DMS79 (cell line): ENCODE results near the gene DELE1.
"Not testable (repeated sequence)": the region's sequence is repeated elsewhere in the genome, so short reads cannot be mapped to it uniquely, and the experiment has no call there.

Source experiments
- DNase-seq: peaks from one replicate; lab custom pipeline; 2025; lab: John Stamatoyannopoulos, UW

Gene DELE1

DNA sequence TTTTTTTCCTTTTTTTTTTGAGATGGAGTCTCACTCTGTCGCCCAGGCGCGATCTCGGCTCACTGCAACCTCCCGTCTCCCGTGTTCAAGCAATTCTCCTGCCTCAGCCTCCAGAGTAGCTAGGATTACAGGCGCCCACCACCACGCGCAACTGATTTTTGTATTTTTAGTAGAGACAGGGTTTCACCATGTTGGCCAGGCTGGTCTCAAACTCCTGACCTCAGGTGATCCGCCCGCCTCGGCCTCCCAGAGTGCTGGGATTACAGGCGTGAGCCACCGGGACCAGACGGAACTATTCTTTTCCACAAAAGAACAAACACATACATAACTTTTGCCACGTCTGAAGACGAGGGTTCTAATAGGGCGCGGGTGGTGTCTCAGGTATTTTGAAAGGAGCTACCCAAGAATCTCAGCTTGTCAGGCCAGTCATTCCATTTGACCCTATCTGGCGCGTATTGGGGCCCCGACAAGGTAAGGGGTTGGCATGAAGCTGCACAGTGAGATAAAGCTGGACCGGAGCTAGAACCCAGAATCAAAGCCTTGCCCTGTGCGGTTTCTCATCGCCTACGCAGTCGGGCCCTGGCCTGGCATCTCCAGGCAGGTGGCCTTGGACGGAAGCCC lies 734 bp upstream of the DELE1 start:
- DNase-seq: not testable (repeated sequence)

GRCh38 chr5:141926434-141926833 lies 2.8 kb downstream of the DELE1 start:
- DNase-seq: no peak

DNA sequence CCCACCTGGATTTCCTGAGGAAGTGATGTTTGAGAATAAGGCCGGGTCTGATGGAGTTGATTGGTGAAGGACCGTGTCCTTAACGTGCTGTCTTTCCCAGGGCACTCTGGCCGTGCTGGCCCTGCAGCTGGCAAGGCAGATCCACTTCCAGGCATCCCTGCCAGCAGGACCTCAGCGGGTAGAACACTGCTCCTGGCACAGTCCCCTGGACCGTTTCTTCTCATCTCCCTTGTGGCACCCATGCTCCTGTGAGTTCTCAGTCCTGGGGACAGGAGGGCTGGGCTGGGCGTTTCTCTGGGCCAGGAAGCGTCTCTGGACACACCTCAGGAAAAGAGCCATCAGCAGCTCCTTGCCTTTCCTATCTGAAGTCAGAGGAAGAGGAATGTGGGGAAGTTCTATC lies 4.4 kb downstream of the DELE1 start:
- DNase-seq: no peak

DNA sequence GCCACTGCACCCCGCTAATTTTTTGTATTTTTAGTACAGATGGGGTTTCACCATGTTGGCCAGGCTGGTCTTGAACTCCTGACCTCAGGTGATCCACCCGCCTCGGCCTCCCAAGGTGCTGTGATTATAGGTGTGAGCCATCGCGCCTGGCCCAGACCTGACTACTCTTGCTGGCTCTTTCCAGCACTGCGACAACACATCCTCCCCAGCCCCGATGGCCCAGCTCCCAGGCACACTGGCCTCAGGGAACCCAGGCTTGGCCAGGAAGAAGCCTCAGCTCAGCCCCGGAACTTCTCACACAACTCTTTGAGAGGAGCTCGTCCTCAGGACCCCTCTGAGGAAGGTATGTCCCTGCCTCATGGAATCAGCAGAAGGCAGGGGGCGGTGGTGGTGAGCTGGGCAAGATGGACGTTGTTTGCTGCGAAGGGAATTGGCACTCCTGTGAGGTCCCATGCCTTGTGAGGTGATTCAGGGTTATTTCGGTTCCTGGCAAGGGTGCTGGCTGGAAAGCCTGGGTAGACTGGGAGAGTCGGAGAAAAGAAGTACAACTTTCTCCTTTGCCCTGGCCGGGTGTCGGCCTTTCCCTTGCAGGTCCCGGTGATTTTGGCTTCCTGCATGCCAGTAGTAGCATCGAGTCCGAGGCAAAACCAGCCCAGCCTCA lies 5.9 kb downstream of the DELE1 start:
- DNase-seq: no peak

- no peak for DNase-seq
These were observed 8.0 kb downstream of the DELE1 start for GRCh38 chr5:141931694-141932093.

DNA sequence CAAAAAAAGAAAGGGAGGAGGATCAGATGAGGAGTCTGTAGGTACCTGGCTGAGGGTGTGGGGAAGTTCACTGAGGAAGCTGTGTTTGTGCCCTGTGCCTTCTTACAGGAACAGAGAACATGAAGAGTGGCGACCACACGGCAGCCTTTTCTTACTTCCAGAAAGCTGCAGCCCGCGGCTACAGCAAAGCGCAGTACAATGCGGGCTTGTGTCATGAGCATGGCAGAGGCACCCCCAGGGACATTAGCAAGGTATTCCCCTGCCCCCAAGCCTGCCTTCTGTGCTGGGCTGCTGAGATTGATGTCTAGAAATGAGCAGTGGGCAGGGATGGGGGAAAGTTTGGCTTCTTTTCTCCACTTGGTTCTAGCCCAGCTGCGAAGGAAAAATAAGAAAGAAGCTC lies 9.5 kb downstream of the DELE1 start:
- DNase-seq: no peak

GRCh38 chr5:141934099-141934844 lies 10.6 kb downstream of the DELE1 start:
- peak; percentile 4 for DNase-seq

- DNase-seq: no peak
These were observed 11.9 kb downstream of the DELE1 start for GRCh38 chr5:141935538-141935937.

DNA sequence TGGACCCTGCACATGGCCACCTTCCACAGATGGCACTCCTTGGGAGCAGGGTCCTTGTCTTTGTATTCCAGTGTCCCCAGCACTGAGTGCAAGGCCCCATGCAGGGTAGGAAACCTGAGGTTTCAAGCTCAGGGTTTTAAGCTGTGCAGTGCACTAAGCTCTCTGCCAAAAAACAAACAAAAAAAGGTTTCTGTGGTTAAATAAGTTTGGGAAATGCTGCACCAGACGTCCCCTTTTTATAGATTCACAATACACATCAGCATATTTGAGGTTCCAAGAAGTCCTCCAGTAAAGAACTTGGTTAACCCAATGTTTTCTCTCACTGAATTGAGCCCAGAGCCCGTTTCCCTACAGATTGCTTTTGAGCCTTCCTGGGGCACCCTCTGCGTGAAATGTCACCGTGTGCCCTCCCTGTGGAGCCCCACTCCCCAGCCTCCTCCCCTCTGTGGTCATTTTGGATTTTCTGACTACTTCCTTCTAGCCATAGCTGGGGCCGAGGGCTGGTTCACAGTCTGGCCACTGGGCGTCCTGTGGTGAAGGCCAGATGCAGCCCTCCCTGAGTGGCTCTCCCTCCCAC lies 17.1 kb downstream of the DELE1 start:
- DNase-seq: no peak

GRCh38 chr5:141941307-141941706 lies 17.6 kb downstream of the DELE1 start:
- DNase-seq: no peak

GRCh38 chr5:141941779-141942178 lies 18.1 kb downstream of the DELE1 start:
- DNase-seq: no peak

DNA sequence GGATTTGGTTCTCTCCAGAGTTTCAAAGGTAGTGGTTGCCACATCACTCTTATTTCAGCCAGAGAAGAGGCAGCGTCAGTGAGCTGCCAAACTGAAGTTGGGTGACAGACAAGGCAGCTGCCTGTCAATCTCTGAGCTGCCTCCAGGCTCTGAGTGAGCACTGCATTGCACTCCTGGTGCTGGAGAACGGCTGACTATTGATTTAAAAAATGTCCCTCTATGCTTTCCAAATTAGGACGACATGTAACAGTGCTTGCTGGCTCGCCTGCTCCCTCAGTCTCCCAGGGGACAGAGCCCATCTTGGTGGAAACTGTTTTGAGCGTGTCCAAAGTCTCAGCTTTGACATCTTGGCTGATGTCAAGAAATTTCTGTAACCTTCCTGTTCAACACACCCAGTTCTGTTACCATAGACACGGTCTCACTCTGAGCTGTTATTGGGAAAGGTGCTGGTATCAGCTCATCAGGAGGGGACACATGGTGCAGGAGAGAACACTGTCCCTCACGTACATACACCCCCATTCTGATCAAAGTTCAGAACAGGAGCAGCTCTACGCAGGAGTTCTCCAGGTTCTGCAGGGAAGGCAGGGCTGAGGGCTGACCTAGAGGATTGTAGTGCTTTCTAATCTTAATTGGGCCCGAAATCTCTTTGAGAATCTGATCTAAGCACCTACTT lies 18.6 kb downstream of the DELE1 start:
- no peak for DNase-seq

DNA sequence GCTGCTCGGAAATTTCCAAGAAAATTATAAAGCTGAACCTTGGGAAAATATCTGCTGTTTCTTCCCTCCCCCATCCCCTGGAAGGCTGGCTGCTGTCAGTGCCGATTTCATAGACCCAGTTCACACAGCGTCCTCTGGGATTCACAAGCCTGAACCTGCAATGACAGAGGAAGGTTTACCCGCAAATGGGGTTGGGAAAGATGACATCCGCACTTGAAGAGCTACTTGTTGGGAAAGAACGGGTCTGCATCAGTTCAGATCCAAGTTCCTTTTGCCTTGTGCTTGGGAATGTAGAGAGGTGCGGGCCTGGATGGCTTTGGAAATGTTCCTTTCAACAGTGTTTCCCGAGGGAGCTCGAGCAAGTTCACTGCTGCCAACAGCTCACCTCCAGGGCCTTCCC lies 20.4 kb downstream of the DELE1 start:
- no peak for DNase-seq

- DNase-seq: no peak
These were observed 21.9 kb downstream of the DELE1 start for GRCh38 chr5:141945511-141946051.

DNA sequence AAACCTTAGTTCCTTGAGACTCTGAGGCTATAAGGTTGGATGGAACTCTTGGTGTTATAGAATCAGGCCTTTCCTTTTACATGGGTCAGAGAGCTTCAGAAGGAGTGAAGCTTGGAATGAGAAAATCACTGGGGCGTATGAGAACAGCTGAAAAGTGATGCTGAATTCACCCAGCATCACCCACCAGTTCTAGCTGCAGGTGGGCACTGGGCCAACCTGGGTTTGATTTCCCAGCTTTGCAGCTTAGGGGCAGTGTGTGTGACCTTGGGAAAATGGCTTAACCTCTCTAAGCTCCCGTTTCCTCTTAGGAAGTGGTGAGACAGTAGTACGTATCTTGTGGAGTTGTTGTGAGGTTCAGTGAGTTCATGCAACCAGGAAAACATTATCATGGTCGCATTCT lies 23.6 kb downstream of the DELE1 start:
- no peak for DNase-seq

DNA sequence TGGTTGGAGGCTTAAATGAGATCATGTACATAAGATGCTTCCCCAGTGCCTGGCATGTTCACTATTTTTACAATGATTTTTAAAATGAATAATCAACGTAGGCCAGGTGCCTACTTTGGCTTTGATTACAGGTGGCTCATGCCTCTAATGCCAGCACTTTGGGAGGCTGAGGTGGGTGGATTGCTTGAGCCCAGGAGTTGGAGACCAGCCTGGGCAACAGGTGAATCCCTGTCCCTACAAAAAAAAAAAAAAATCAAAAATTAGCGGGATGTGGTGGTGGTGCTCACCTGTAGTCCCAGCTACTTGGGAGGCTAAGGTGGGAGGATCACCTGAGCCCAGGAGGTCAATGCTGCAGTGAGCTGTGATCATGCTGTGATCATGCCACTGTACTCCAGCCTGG lies 25.1 kb downstream of the DELE1 start:
- DNase-seq: no peak

GRCh38 chr5:141949511-141949910 lies 25.8 kb downstream of the DELE1 start:
- no peak for DNase-seq

DNA sequence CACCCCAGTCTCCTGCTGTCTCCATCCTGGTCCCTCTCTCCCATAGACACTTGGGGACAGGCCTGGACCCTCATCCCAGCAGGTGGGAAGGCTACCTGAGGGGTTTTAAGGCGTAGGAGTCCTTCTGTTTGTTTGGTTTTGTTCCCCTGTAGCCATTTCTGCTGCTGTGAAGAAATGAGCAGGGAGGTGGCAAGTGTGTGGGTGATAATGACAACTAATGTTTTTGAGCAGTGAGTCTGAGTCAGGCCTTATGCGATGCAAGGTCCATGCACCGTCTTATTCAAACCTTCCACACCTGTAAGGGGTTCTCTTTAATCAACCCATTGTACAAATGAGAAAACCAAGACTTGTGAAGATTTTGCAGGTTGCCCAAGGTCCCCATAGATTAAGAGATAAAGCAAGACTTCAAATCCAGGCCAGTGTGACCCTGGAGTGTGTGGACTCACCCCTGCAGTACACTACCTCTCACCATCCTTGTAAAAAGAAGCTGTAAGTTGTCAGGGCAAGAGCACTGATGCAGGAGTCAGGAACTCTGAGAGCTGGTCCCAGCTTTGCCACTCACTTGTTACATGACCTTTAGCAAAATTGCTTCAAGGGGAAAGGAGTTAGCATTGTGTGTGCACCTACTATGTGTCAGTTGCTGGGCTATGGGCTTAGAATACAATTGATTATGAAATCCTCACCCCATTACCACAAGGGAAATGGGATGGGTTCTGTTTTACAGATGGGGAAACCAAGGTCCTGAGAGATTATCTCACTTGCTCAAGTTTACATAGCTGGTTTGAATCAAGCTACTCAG lies 26.7 kb downstream of the DELE1 start:
- DNase-seq: no peak

DNA sequence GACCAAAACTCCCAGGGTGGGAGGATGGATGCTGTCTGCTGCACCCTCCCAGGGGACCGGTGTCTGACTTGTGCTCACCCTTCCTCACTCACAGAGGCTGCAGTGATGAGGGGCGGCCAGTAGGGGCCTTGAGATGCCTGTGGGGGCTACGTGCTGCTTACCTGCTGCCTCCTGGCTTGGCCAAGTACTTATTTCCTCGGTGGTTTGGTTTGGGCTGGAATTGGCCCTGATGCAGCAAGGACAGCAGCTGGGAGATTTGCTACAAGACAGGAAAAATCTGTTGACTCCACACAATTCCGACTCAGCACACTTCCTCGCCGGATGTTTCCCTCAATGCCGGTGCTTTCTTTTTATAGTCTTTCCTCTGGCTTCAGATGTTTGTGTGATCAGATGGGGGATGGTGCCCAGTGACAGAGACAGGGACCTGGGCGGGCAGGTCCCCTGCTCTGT lies 27.7 kb downstream of the DELE1 start:
- no peak for DNase-seq

- DNase-seq: no peak
These were observed 28.3 kb downstream of the DELE1 start for GRCh38 chr5:141952020-141952419.

GRCh38 chr5:141954194-141954593 lies 30.5 kb downstream of the DELE1 start:
- DNase-seq: no peak
